Measurements from ENCODE around the gene PTPRB.

The PTPRB gene

DNA sequence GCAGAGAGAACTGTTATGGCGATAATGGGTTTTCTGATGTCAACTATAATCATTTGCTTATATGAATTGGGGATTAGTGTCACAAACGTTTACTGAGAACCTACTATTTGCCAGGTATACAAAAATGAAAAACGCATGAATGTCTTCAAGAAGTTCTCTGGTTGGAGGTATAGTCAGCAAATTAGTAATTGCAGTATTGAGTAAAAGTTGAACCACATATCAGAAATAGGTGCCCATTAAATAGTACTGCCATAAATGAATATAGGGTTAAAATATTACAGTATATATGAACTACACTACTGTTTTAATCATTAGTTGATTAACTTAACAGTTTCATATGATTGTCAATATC, 60.0 kb downstream of the PTPRB start:
- in situ Hi-C loops (cut with HindIII; ENCODE audit: low pct_ligation_motif_present, low sequenced_read_pairs) = loop anchor here (25.0 kb wide), 1 partner anchor 690 kb away; no protein-coding TSS in a partner anchor
- H3K27me3 ChIP-seq (replicated peaks) = no peaks in the 10 kb centered on the region
- no peak overlapping the region for H3K4me3 ChIP-seq (ENCODE audit: low read depth, low read length)
- no peaks in the 10 kb centered on the region for H3K36me3 ChIP-seq (replicated peaks)
- DNase-seq = no peak
- H3K27ac ChIP-seq = no peak overlapping the region
- TF ChIP-seq, protein P1, sequence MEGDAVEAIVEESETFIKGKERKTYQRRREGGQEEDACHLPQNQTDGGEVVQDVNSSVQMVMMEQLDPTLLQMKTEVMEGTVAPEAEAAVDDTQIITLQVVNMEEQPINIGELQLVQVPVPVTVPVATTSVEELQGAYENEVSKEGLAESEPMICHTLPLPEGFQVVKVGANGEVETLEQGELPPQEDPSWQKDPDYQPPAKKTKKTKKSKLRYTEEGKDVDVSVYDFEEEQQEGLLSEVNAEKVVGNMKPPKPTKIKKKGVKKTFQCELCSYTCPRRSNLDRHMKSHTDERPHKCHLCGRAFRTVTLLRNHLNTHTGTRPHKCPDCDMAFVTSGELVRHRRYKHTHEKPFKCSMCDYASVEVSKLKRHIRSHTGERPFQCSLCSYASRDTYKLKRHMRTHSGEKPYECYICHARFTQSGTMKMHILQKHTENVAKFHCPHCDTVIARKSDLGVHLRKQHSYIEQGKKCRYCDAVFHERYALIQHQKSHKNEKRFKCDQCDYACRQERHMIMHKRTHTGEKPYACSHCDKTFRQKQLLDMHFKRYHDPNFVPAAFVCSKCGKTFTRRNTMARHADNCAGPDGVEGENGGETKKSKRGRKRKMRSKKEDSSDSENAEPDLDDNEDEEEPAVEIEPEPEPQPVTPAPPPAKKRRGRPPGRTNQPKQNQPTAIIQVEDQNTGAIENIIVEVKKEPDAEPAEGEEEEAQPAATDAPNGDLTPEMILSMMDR (IDR thresholded peaks at IDR 0.05; ENCODE audit: low read depth, low read length, missing control alignments) = no peak

DNA sequence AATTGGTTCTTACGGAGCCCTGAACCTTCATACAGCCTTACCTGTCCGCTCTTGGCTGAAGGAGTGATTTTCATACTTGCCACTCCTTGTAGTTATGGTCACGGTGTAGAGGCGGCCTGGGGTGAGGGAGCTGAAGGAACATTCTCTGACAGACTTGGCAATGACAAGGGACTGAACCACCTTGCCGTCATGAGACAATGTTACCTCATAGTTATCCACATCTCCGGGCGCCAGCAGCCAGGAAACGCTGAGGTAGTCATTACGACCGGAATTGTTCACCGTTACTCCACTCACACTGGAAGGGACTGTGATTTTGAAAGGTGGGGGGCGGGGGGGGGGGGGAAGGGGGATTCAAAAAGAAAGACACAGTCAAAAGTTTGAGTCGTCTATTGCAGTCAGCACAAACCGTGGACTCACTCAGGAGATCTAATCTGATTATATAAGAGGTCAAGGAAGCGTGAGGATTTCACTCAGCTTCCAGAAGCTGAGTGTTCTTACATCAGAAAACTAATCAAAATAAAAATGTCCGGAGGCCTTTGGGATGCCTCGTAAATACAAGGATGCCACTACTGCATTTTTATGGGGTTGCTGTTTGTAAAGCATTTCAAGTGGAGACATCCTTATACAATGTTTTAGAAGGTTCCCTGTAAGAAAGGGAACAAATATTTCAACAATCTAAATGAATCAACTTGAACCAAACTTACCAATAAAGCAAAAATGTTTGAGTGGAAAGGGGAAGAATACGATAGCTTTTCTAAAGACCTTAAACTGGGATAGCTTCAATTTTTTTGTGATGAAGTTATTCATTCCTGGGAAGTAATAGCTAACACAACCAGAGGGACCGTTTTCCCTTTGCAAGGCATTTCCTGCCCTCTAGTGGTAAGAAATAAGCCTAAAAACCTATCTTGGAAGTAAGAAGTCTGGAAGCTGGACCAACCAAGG, 60.6 kb downstream of the PTPRB start:
- in situ Hi-C loops (cut with HindIII; ENCODE audit: low pct_ligation_motif_present, low sequenced_read_pairs) = loop anchor here (25.0 kb wide), 1 partner anchor 689 kb away; no protein-coding TSS in a partner anchor
- Histone ChIP-seq H3K27me3 (replicated peaks) (no peaks in the 10 kb centered on the region), H3K36me3 (replicated peaks) (no peaks in the 10 kb centered on the region), H3K4me3 (ENCODE audit: low read depth, low read length) (no peak overlapping the region), H3K27ac (no peak overlapping the region)
- TF ChIP-seq, protein P1 (IDR thresholded peaks at IDR 0.05; ENCODE audit: low read depth, low read length, missing control alignments) = peak; percentile 74
- peak; percentile 41 for DNase-seq

- DNase-seq = no peak
- Histone ChIP-seq H3K4me3 (ENCODE audit: low read depth, low read length) (no peak overlapping the region), H3K27ac (no peak overlapping the region), H3K27me3 (replicated peaks) (no peaks in the 10 kb centered on the region), H3K36me3 (replicated peaks) (peaks cover 3% of the 10 kb centered on the region)
- TF ChIP-seq, protein P1 (IDR thresholded peaks at IDR 0.05; ENCODE audit: low read depth, low read length, missing control alignments) = no peak
- in situ Hi-C loops (cut with HindIII; ENCODE audit: low pct_ligation_motif_present, low sequenced_read_pairs) = no loop called here
Observed at GRCh38 chr12:70571705-70572268, 65.4 kb downstream of the PTPRB start.

- Histone ChIP-seq H3K4me3 (ENCODE audit: low read depth, low read length) (no peak overlapping the region), H3K27ac (no peak overlapping the region), H3K36me3 (replicated peaks) (peaks cover 3% of the 10 kb centered on the region), H3K27me3 (replicated peaks) (no peaks in the 10 kb centered on the region)
- DNase-seq = no peak
- TF ChIP-seq, protein P1 (IDR thresholded peaks at IDR 0.05; ENCODE audit: low read depth, low read length, missing control alignments) = no peak
- in situ Hi-C loops (cut with HindIII; ENCODE audit: low pct_ligation_motif_present, low sequenced_read_pairs) = no loop called here
Observed at GRCh38 chr12:70571029-70571428, 66.2 kb downstream of the PTPRB start.

- Histone ChIP-seq H3K4me3 (ENCODE audit: low read depth, low read length) (no peak overlapping the region), H3K27ac (no peak overlapping the region), H3K36me3 (replicated peaks) (peaks cover 2% of the 10 kb centered on the region), H3K27me3 (replicated peaks) (no peaks in the 10 kb centered on the region)
- in situ Hi-C loops (cut with HindIII; ENCODE audit: low pct_ligation_motif_present, low sequenced_read_pairs) = no loop called here
- TF ChIP-seq, protein P1 (IDR thresholded peaks at IDR 0.05; ENCODE audit: low read depth, low read length, missing control alignments) = no peak
- DNase-seq = no peak
Observed at GRCh38 chr12:70561550-70561949, 75.7 kb downstream of the PTPRB start.

Measured in brain microvascular endothelial cell (primary cell).